GM19023 (cell line): ENCODE data around the gene RASSF4.

Experiments
- ATAC-seq: cut with Tn5 transposase; IDR thresholded peaks from one replicate; pipeline ENCODE4 v1.9.1; 2021; ENCODE audit warnings: mild to moderate bottlenecking, moderate library complexity; ENCODE audit not compliant: unreplicated experiment

RASSF4 gene

DNA sequence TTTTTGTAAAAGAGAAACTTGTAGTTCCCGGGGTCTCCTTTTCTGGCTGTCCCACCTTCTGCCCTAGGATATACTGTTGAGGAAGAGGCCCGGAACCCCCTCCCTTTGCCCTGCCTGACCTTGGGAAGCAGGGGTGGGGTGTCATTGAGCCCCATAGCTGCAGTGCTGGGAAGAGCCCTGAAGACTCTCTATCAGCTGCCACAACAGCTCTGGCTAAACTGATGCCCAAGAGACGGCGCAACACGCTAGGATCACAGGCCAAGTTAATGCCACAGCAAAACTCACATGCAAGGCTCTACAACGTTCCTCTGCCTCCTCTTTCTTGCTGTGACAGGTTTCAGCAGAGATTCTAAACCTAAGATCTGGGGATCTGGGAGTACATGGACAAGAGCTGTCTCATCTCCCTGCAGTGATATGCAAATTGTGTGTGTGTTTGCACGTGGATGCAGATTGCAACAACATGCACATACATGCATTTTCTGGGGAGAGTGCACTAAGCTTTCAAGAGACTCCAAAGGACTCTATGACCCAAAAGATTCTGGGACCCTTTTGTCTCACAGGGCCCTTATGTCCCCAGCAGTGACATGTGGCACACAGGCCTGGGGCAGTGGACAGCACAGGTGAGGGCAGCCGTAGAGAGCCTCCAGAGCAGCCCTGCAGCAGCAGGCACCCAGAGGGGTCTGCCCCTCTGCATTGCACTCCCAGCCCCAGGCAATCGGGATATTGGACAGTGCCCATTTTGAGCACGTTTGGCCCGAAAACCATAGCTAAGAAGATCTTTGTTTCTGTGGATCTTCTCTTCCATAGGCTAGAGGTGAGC, 2.5 kb downstream of the RASSF4 start:
- no peak for ATAC-seq

DNA sequence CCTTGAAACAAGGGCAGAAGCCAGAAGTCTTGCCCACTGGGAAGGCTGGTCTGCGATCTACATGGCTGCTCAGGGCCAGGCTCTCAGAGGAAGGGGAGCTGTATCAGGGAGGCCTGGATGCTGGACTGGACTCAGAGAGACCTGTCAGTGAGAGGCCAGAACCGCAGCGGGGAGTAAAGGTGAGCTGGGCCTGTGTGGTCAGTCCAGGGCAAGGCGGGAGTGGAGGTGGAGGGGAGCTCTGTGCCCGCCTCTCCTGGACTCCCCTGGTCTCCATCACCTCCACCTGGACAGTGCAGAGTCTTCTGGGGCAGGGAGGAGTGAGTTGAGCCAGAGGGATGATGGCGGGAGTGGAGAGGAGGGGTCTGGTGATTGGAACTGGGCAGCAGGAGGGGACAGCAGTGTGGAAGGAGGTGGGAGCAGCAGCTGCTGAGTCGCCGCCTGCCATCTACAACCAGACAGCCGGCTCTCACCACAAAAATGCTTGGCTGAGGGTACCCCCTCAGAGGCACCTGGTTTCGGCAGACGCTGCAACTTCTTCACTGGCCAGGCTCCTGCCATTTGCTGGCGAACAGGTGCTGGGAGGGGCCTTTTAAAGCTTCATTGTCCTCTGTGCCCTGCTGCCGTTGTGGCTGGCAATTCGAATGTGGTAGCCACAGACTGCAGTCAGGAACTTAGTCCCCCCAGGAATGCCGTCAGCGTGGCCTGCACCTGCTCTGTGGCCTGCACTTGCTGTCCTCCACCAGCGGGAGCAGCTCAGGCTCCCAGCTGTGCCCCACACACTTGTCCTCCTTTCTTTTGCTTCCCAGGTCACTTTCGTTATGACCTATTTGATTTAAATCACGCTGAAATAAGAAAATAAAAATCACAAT, 3.5 kb downstream of the RASSF4 start:
- no peak for ATAC-seq

DNA sequence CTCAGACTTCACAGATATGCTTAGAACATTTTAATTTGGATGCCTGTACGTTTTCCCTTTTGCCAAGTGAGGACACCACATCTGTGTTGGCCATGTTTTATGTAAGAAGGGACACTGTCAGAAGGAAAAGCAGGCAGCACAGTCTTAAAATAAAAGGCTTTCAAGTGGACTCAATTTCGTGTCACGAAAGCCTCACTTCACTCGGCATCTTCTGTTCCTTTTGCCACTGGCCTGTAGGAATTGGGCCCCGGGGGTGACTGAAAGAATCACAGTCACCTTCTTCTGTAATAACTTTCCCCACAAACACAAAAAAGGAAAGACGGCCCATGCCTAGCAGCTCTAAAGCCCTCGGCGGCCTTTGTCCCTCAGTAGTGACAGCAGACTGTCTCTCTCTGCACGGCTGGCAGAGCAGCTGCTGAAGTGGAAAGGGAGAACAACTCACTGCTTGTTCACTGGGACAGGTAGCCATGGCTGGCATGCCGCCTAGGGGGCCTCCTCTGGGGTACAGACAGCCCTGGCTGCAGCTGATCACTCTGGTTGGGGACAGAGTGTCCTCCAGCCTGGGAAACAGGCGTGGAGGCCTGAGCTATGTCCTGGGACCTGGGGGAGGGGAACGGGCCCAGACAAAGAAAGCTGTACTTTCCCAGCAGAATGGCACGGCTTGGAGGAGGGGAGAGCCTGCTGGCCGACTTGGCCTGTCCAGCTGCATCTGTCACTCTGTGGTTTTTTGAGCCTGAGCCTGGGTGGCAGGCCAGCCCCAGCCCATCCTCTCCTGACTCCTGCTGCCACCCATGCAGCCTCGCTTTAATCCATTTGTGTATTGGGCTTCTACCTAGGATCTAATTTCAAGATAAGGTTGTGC, 4.4 kb downstream of the RASSF4 start:
- no peak for ATAC-seq

DNA sequence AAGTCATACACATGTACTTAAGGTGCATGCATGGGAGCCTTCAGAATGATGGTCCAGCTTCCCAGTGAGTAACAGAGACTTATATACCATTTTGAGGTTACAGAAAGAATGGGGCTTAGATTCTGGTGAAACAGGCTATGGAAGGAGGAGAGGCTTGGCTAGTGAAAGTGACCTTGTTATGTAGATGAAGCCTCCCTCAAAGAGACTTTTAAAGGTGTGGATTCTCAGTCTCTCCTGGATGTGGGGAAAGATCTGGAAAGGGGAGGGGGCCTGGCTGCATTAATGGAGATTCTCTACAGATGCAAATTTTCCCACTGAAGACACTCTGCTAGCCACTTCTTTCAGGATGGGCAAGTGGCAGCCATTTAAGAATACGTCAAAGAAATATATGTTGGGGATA, 5.5 kb downstream of the RASSF4 start:
- ATAC-seq, result no peak

DNA sequence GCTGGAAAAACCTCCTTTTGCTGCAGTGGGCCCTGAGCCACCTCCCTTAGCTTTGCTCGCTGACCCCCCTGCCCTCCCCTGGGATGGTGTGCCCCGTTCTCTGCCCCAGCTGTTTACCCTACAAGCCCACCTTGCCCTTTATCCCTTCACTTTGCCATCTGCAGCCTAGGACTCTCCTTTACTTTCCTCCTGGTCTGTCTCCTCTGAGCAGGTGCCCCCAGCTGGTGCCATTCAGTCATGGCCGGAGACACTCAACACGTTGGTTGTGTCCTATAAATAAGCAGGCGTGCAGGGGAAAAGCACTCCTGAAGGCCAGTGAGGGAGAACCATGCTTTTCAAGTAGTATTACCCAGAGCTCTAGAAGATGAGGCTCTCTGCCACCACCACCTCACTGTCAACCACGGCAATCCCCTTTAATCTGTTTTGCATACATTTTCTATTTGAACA, 6.1 kb downstream of the RASSF4 start:
- ATAC-seq, result peak; percentile 36

DNA sequence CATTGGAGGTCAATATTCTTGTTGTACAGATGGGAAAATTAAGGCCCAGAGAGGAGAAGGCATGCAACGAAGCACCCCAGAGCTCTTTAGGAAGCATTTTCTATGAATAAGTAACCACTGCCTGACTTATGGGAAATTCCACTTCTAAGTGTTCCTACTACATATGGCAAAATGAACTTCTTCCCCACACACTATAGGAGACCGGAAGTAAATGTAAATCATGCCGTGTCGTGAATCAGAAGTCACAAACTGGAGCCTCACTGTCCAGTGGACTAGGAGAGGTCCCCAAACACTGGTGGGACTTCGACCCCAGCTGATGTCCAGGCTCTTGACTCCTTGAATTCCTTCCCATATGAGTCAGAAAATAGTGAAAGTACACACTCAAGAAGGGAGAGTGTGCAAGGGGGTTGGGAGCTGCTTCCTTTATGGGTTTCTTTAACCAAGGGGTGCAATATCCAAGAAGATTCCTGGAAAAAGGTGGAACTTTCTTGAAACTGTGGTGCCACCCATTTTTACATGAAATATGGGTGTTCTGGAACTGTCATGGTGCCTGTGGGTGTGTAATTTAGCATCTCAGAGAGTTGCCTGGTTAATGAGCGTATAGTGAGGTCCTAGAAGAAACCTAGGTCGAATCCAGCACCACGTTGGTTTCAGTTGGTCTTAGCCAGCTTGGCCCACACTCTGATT, 6.7 kb downstream of the RASSF4 start:
- ATAC-seq, result peak; percentile 25

DNA sequence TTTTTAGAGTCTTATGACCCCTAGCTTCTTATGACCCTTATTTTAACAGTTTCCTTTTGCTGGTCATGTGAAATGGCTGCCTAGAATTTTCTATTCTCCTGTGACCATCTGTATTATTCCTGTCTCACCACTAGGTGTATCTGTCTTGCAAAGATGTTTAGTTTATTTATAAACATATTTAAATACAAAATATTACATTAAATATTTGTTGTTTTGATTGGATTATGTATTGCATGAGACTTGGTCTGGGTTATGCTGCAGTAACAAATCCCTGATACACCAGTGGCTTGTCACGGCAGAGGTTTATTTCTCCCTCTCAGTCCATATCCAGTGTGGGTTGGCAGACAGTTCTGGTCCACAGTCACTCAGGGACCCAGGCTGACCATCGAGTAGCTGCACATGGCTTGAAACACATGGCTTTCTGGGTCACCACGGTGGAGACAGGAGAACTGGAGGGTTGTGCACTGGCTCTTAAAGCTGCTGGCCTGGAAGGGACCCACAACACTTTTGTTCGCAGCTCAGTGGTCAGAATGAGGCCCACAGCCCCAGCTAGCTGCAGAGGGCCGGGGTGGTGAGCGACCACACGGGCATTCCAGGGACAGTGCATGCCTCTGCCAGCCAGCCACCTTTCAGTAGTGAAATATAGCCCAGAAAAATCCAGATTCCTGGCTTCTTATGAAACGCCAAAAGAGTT, 7.4 kb downstream of the RASSF4 start:
- no peak for ATAC-seq

DNA sequence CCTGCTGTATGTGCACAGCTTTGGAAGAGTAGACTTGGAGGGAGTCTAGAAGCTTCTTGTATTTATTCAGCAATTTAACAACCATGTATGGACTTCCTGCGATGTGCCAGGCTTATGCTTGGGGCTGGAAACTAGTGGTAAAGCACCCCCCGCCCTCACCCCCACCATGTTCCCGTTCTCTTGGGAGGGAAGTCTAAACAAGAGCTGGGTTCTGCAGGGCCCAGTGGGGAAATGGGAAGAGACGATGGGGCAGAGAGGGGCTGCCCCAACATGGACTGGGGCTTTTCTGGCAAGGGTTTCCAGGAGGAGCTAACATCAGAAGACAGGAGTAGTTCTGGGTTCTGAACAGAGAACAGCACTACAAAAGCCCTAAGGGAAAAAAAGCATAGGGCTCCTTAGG, 8.0 kb downstream of the RASSF4 start:
- ATAC-seq, result no peak

DNA sequence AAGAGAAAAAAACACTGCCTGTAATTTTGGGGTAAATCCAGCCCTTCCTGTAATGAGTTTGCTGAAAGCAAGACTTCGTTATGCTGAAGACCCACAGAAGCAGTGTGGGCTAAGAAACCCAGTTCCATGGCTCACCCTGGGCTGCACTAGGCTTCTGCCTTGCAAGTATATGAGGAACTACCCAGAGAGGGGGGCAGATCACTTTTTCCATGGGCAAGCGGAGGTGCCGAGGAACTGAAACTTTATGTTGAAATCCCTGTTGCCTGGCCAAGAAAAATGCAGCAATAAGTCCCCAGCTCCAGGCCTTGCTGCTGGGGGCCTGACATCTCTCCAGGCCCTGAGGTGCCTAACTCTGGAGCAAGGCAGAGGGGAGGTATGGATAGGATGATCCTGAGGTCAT, 8.5 kb downstream of the RASSF4 start:
- no peak for ATAC-seq

DNA sequence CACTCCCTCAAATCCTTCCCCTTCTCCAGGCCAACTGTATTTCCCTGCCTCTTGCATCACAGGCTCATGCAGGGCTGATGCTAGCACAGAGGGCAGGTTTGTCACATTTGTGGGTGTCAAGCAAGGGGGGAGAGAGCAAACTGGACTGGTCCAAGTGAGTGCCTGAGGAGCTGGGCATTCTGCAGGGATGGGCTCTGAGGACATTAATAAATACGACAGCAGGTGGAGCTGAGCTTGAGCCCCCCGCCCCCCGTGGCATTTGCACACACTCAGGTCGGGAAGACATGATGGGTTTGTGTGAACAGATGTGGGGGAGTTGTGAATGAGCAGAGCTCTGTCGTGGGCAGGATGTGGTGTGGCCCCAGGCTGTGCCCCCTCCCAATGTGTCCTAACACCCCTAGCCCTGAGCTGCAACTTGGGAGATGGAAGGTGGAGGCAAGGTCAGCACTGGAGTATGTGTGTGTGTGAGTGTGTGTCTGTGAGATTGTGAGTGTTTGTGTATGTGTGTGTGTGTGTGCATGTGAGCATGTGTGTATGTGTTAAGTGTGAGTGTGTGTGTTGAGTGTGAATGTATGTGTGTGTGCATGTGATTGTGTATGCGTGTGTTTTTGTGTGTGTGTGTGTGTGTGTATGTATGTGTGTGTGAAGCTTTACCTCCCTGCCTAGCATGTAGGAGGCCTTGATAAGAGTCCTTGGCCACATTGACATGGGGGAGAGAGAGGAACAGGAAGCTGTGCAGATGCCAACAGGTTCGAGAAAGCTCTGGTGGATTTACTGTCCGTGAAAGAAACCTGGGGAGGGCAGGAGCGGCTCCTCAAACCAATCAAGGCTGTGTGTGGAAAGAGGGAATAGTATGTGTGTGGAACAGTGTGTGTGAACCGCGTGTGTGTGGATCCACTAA, 9.1 kb downstream of the RASSF4 start:
- ATAC-seq, result no peak

DNA sequence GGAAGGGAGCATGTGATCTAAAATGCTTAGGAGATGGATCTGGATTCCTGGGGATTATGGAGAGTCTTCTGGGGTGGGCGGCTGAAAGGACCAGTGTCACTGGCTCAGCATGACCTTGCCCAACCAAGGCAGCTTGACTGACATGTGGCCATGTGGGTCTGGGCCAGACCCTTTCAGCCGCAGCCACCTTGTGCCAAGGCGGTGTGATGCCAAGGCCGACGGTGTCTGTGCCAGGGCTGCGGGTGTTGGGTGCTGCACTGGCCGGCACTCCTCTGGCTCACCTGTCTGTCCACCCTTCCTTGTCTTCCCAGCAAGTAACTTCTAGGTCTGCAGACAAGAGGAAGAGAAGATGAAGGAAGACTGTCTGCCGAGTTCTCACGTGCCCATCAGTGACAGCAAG, 10.3 kb downstream of the RASSF4 start:
- ATAC-seq, result no peak

DNA sequence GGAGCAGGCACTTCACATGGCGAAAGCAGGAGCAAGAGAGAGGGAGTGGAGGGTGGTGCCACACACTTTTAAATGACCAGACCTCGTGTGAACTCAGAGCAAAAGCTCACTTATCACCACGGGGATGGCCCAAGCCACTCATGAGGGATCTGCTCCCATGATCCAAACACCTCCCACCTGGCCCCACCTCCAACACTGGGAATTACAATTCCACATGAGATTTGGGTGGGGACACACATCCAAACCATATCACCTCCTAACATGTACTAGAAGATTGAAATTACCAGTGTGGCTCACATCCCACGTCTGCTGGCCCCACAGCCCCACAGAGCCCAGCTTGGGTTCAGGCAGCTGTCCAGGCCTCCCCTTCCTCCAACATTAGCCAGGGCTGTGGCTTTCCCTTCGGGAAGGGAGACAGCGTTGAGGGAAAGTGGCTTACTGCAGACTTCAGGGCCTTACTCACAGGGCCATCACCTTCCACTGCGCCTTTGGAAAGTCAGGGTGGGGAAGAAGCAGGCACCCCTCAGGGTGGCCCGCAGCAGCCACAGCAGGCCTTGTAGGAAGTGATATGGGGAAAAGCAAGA, 11.3 kb downstream of the RASSF4 start:
- ATAC-seq, result no peak

DNA sequence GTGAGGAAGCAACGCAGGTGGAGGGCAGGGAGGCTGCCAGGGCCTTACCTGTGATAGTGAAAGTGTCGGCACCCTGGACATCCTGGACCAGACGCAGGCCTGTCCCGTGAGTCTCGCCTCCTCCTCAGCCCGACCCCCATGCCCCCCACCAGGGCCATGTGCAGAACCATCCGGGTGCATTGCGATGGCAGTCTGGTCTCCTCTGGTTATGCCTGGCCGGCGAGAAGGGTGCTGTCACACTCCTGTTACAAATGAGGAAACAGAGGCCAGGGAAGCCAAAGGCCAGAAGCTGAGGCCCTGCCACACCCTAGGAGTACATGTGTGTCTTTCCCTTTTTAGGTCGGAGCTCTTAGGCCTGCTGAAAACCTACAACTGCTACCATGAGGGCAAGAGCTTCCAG, 11.8 kb downstream of the RASSF4 start:
- ATAC-seq, result no peak

DNA sequence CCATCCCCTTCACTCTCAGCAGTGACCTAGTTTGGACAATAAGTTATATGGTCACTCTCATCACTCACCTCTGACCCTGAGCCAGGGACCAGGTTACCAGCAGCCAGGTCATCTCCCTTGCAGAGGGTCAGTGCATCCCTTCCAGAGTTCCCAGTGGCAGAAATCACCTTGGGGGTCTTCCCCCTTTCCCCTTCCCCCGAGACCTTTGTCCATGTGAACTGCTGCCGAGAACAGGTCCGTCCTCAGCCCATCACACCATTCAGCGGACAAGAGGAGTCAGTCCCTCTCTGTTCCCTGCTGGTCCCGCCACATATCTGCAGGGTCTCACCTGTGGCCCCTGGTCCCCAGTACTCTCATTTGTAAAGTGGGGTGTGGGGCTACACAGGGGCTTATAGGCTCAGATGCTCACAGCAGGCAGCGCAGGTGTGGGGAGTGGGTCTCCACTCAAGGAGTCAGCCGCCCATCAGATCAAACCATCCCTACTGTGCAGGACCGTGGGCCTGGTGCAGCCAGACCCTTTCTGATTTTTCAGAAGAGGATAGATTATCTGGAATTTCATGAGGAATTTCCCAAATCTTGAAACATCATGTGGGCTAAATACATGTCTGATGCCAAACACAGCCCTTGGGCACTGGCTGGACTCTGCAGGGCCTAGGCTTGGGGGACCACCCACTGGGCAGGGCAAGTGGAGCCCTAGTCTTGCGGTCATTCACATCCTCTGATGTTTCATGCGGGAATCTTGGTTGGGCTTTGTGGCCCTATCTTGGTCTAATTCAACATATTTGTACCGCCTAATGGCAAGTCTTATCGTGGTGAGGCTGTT, 12.5 kb downstream of the RASSF4 start:
- no peak for ATAC-seq

DNA sequence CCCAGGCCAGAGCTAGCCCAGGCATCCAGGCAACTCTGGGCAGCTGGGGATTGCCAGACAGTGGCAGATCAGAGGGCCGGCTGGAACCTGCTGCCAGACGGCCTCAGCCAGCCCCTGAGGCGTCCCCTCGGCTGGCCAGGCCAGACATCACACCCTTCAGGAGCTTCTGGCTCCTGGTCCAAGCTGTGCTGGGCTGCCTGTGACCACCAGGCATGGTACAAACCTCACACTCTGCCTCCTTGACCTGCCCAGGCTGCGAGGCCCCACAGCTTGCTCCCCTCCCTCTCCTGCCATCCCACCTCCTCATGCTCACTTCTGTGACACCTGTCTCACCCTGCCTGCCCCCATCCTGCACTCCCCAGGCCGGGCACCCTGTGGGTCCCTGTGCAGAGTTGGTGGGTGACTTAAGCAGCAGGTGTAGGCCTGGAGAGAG, 13.3 kb downstream of the RASSF4 start:
- no peak for ATAC-seq

DNA sequence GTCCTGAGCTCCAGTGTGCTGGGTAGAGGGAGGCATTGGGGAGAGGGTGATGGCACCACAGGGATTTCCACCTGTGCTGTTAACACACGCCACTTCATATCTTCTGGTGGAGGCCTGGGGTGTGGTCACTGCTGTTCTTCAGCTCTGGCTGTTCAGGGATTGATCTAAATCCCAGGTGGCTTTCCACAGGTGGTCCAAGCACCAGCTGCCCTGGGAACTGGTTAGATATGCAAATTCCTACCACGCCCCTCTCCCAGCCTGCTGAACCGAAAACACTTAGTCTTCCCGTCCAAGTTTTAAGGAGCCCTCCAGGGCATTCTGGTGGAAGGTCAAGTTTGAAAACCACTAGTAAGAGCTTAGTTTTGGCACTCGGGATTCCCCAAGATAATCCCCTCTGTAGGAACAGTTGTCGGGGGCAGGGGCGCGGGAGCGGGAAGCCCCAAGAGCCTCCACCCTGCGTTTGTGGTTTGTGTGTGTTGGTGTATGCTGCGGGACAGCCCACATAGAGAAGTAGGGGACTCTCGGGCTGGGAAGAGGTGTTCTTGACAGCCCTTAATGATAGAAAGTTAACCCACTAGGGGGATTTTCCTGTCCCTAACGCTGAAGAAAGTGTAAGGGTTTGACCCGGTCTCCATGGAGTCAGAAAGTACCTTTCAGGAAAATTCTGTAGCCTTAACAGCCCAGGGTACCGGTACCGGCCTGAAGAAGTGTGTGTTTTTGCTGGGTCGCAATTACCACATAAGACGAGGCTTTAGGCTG, 13.9 kb downstream of the RASSF4 start:
- peak; percentile 22 for ATAC-seq

DNA sequence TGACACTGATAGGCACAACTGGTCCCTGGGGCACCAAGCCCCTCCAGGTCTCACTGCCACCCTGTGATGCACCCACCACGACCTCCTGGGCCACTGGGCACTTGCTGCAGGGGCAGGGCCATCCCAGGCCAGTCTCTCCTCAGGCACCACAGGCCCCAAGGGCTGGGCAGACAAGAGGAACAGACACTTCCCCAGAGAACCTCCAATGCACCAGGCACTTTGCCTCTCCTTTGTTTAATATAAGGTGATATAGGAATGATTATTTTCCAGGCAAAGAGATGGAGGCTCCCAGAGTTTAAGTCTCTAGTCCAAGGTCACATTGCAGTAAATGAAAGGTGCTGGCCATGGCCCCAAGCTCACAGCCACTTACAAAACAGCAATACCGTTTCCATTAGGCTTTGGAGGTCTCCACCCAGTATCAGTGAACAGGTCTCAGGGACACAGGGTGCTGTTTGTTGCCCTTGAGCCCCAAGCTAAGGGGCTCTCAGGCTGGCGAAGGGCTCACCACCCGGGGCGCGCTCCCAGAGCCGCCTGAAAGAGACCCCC, 14.6 kb downstream of the RASSF4 start:
- no peak for ATAC-seq
